ENCODE data around the gene MCM9.

GRCh38 chr6:118895859-118896258 is 39.1 kb downstream of the MCM9 start:
- TF ChIP-seq FOXP1 (IDR thresholded peaks at IDR 0.05): no peak
- no peak for TF ChIP-seq FOXP1 (CRISPR knock-in tag; IDR thresholded peaks at IDR 0.05)
- TF ChIP-seq, protein P1, sequence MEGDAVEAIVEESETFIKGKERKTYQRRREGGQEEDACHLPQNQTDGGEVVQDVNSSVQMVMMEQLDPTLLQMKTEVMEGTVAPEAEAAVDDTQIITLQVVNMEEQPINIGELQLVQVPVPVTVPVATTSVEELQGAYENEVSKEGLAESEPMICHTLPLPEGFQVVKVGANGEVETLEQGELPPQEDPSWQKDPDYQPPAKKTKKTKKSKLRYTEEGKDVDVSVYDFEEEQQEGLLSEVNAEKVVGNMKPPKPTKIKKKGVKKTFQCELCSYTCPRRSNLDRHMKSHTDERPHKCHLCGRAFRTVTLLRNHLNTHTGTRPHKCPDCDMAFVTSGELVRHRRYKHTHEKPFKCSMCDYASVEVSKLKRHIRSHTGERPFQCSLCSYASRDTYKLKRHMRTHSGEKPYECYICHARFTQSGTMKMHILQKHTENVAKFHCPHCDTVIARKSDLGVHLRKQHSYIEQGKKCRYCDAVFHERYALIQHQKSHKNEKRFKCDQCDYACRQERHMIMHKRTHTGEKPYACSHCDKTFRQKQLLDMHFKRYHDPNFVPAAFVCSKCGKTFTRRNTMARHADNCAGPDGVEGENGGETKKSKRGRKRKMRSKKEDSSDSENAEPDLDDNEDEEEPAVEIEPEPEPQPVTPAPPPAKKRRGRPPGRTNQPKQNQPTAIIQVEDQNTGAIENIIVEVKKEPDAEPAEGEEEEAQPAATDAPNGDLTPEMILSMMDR (CRISPR knock-in tag; IDR thresholded peaks at IDR 0.05): no peak
- TF ChIP-seq, protein P2, sequence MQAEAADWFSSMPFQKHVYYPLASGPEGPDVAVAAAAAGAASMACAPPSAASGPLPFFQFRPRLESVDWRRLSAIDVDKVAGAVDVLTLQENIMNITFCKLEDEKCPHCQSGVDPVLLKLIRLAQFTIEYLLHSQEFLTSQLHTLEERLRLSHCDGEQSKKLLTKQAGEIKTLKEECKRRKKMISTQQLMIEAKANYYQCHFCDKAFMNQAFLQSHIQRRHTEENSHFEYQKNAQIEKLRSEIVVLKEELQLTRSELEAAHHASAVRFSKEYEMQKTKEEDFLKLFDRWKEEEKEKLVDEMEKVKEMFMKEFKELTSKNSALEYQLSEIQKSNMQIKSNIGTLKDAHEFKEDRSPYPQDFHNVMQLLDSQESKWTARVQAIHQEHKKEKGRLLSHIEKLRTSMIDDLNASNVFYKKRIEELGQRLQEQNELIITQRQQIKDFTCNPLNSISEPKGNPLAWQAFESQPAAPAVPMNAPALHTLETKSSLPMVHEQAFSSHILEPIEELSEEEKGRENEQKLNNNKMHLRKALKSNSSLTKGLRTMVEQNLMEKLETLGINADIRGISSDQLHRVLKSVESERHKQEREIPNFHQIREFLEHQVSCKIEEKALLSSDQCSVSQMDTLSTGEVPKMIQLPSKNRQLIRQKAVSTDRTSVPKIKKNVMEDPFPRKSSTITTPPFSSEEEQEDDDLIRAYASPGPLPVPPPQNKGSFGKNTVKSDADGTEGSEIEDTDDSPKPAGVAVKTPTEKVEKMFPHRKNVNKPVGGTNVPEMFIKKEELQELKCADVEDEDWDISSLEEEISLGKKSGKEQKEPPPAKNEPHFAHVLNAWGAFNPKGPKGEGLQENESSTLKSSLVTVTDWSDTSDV (CRISPR knock-in tag; IDR thresholded peaks at IDR 0.05): no peak
- no peak for TF ChIP-seq HIVEP1 (CRISPR knock-in tag; IDR thresholded peaks at IDR 0.05)
- no peak for TF ChIP-seq EP300 (IDR thresholded peaks at IDR 0.05; ENCODE audit: low read depth in 2 of 2, low read length in 2 of 2)
- TF ChIP-seq EP300 (CRISPR knock-in tag; IDR thresholded peaks at IDR 0.05; ENCODE audit: borderline replicate concordance): no peak
- no peak for TF ChIP-seq CBFB (CRISPR knock-in tag; IDR thresholded peaks at IDR 0.05)
- no peak for TF ChIP-seq NR2C2 (CRISPR knock-in tag; IDR thresholded peaks at IDR 0.05; ENCODE audit: borderline replicate concordance)
- TF ChIP-seq JARID2 (CRISPR knock-in tag; IDR thresholded peaks at IDR 0.05; ENCODE audit: insufficient replicate concordance): no peak
- TF ChIP-seq TAF1 (CRISPR knock-in tag; IDR thresholded peaks at IDR 0.05): no peak
- no peak for TF ChIP-seq KDM6A (CRISPR knock-in tag; IDR thresholded peaks at IDR 0.05; ENCODE audit: low read depth)
- TF ChIP-seq BCL6 (CRISPR knock-in tag; IDR thresholded peaks at IDR 0.05): no peak
- TF ChIP-seq CEBPZ (IDR thresholded peaks at IDR 0.05; ENCODE audit: low read length): no peak
